K562 (cell line): ENCODE measurements around the gene CFAP52. TPM values are rescaled to one million over a fixed set of nuclear protein-coding genes. Genes with fewer than 3 reads are reported as not detected.

ENCODE experiments used
- ATAC-seq: fragments of 200-7000 bp; cut with Tn5 transposase; 3 replicates; pipeline ENCODE4 v1.9.1; 2020; ENCODE audit warnings: moderate library complexity
- BruUV-seq: library from RNA; stranded (reverse); fragments of 400-500 nt; replicated peaks from 2 replicates; lab custom pipeline; 2021; lab: Mats Ljungman, UMichigan
- CTCF ChIA-PET: fragments of 300-600 bp; formaldehyde crosslinking; extraction: SDS; loops from one replicate; lab custom pipeline; 2021; ENCODE audit warnings: low intra/inter-chr PET ratio; lab: Yijun Ruan, JAX
- POLR2A ChIA-PET: fragments of 300-600, 350-650 bp; sonication (Branson Sonifier 250); formaldehyde crosslinking; extraction: SDS; loops from one replicate; lab custom pipeline; 2021; ENCODE audit warnings: antibody characterized with exemption, inconsistent platforms; lab: Yijun Ruan, JAX
- DNase-seq, 4 experiments: peaks; one replicate each; pipeline versions ENCODE4 v3.0.0 to v3.0.0-alpha.2; 2011 to 2018; ENCODE audit warnings: low spot score in 3 of 4, mixed read lengths in 3 of 4; ENCODE audit errors: extremely low read depth in 1 of 4
- FAIRE-seq: peaks from 2 replicates; lab custom pipeline; 2011; peaks lifted over from hg19 to GRCh38; lab: Jason Lieb, UNC
- H2AFZ ChIP-seq: 2 replicates; pipeline ENCODE4 v1.6.0; 2011; ENCODE audit warnings: low read depth, low read length, control low read depth, inconsistent platforms
- H3K27ac ChIP-seq: fragments of 200-600 bp; 3 replicates; pipeline ENCODE4 v1.8.0; 2011; ENCODE audit warnings: low read depth, mild to moderate bottlenecking, control low read depth, inconsistent platforms, low read length, moderate library complexity, mixed read lengths; ENCODE audit errors: extremely low read depth
- H3K27me3 ChIP-seq, 2 experiments: fragments of 300-600 bp in 1 of 2; 2 replicates in 1 of 2; 3 replicates in 1 of 2; pipeline versions ENCODE4 v1.6.0 to v1.8.0; 2011; ENCODE audit warnings: inconsistent platforms in 2 of 2, low read length in 2 of 2, mild to moderate bottlenecking in 1 of 2, mixed read lengths in 1 of 2, moderate library complexity in 1 of 2; ENCODE audit not compliant: control insufficient read depth in 2 of 2, insufficient read depth in 2 of 2
- H3K36me3 ChIP-seq: fragments of 300-600 bp; 3 replicates; pipeline ENCODE4 v1.8.0; 2011; ENCODE audit warnings: mild to moderate bottlenecking, low read length, inconsistent platforms; ENCODE audit not compliant: control insufficient read depth, insufficient read depth
- H3K4me1 ChIP-seq, 2 experiments: fragments of 200-600 bp in 1 of 2; replicated peaks in 1 of 2; 2 replicates in 1 of 2; 3 replicates in 1 of 2; pipeline versions ENCODE4 v1.5.1 to v1.8.0; 2011; ENCODE audit warnings: inconsistent platforms in 2 of 2, low read length in 2 of 2, mild to moderate bottlenecking in 1 of 2, mixed read lengths in 1 of 2, moderate library complexity in 1 of 2; ENCODE audit not compliant: control insufficient read depth in 2 of 2, insufficient read depth in 2 of 2
- H3K4me2 ChIP-seq: 2 replicates; pipeline ENCODE4 v1.6.1; 2011; ENCODE audit warnings: low read length, control low read depth, inconsistent platforms, mixed read lengths; ENCODE audit not compliant: insufficient read depth
- H3K4me3 ChIP-seq: fragments of 200-600 bp; sonication (generic), shearing (Covaris generic); 2 replicates; pipeline ENCODE4 v1.5.1; 2016; ENCODE audit warnings: control low read depth, inconsistent platforms
- H3K79me2 ChIP-seq: fragments of 200-600 bp; 3 replicates; pipeline ENCODE4 v1.8.0; 2011; ENCODE audit warnings: low read length, inconsistent platforms; ENCODE audit not compliant: control insufficient read depth, insufficient read depth
- H3K9ac ChIP-seq, 2 experiments: 2 replicates each; pipeline versions ENCODE4 v1.6.0 to v1.6.1; 2011; ENCODE audit warnings: low read depth in 2 of 2, low read length in 2 of 2, control low read depth in 1 of 2, inconsistent platforms in 1 of 2, mild to moderate bottlenecking in 1 of 2, mixed read lengths in 1 of 2; ENCODE audit not compliant: insufficient read depth in 1 of 2
- H3K9me1 ChIP-seq: one replicate; pipeline ENCODE4 v1.6.0; 2011; ENCODE audit warnings: inconsistent platforms, mild to moderate bottlenecking, low read length, moderate library complexity; ENCODE audit not compliant: control insufficient read depth, insufficient read depth
- H3K9me3 ChIP-seq: replicated peaks from 2 replicates; pipeline ENCODE4 v1.5.1; 2011; ENCODE audit warnings: low read depth, low read length, inconsistent platforms; ENCODE audit not compliant: control insufficient read depth, insufficient read depth
- H4K20me1 ChIP-seq: replicated peaks from 2 replicates; pipeline ENCODE4 v1.6.1; 2011; ENCODE audit warnings: low read length, inconsistent platforms, mixed read lengths; ENCODE audit not compliant: control insufficient read depth, insufficient read depth
- GTF3C2 ChIP-seq: IDR thresholded peaks from 3 replicates; pipeline ENCODE4 v1.6.1; 2011; ENCODE audit warnings: borderline replicate concordance, mild to moderate bottlenecking, moderate library complexity; ENCODE audit not compliant: insufficient read length; ENCODE audit errors: extremely low read depth
- ZNF717 ChIP-seq: fragments of 250-450 bp; sonication (Bioruptor Pico); IDR thresholded peaks from 2 replicates; pipeline ENCODE4 v1.5.0; 2021
- WGBS: fragments of 100-300 bp; shearing (Covaris generic); methylation state at CpG from one replicate; pipeline ENCODE4 v1.1.6; 2016; ENCODE audit warnings: low coverage, mixed read lengths; ENCODE audit not compliant: insufficient coverage; ENCODE audit errors: missing lambda C conversion rate; 5-methylcytosine and 5-hydroxymethylcytosine counted together
- in situ Hi-C: fragments of 300-500 bp; cut with MboI; formaldehyde crosslinking; loops from 4 replicates; pipeline ENCODE4 v1.15.0; 2018; ENCODE audit warnings: inconsistent platforms, mixed read lengths
- intact Hi-C: fragments of 100-400 bp; cut with micrococcal nuclease; formaldehyde crosslinking; loops from 2 replicates; pipeline ENCODE4 v1.14.2; 2022
- polyA plus RNA-seq, 8 experiments: library from polyadenylated mRNA; depleted of rRNA in 4 of 8; stranded (reverse) in 5 of 8; unstranded in 3 of 8; fragments of >200 nt; fragmentation: Nextera tagmentation in 2 of 8; fragmentation: Illumina TruSeq in 1 of 8; extraction: Ambion mirVana in 2 of 8; extraction: Trizol in 1 of 8; gene quantifications; 2 replicates each; pipeline versions ENCODE4 v1.2.1 to v1.2.3, GENCODE V29; 2011 to 2014; ENCODE audit warnings: inconsistent platforms in 1 of 8, missing spikeins in 1 of 8
- total RNA-seq, 7 experiments: library from RNA; depleted of rRNA in 6 of 7; stranded (reverse); fragments of >200 nt in 6 of 7; fragmentation: Illumina TruSeq in 2 of 7; extraction: Trizol in 2 of 7; gene quantifications; 2 replicates each; pipeline versions ENCODE4 v1.2.1 to v1.2.3, GENCODE V29; 2011 to 2021; ENCODE audit warnings: low replicate concordance in 1 of 7

The CFAP52 gene
- total and polyA plus RNA-seq, 9 of the 15 experiments (the other 6 are each of a cell fraction or from before 2014, with no cell fraction given) = not detected

GRCh38 chr17:9527788-9528187, 48.7 kb upstream of the CFAP52 start:
- Histone ChIP-seq H3K36me3 (no peaks in the 10 kb centered on the region), H3K4me2 (no peak overlapping the region), H3K9ac (no peak overlapping the region), H3K79me2 (no peaks in the 10 kb centered on the region), H3K4me1 (no peaks in the 10 kb centered on the region), H3K27me3 (no peaks in the 10 kb centered on the region; a peak in 1 of 5 replicates), H3K27ac (no peak overlapping the region), H3K9me1 (no peaks in the 10 kb centered on the region), H3K4me3 (no peak overlapping the region), H4K20me1 (no peaks in the 10 kb centered on the region), H2AFZ (no peak overlapping the region), H3K9me3 (no peaks in the 10 kb centered on the region)
- FAIRE-seq (no peak), ATAC-seq (no peak), DNase-seq (no peak)
- POLR2A ChIA-PET = no interaction called here
- CTCF ChIA-PET = no interaction called here
- BruUV-seq = no TSS peak
- no peak for TF ChIP-seq ZNF717 (CRISPR knock-in tag)
- TF ChIP-seq GTF3C2 = no peak
- WGBS = 4% methylated on average over 2 of the region's 3 CpGs
- in situ Hi-C loops = loop anchor here (25.0 kb wide), 2 partner anchors 540 to 1140 kb away; partner anchors contain the start of genes KRABD2, RNF222 and RPL26
- intact Hi-C loops = loop anchor here (5.0 kb wide), 1 partner anchor 535 kb away; no protein-coding TSS in a partner anchor
